ENCODE measurements around the gene MMS19.
"Not testable (repeated sequence)": the region's sequence is repeated elsewhere in the genome, so short reads cannot be mapped to it uniquely, and the experiment has no call there.

MMS19 gene

GRCh38 chr10:97529685-97530465 lies 31.7 kb upstream of the MMS19 start:
- no peak for DNase-seq (ENCODE audit: low read depth in 3 of 3)

- not testable (repeated sequence) for DNase-seq (ENCODE audit: low read depth in 3 of 3)
Measured at GRCh38 chr10:97528876-97529275, 30.7 kb upstream of the MMS19 start.

- DNase-seq (ENCODE audit: low read depth in 3 of 3) = no peak
Measured at GRCh38 chr10:97525683-97526110, 27.5 kb upstream of the MMS19 start.

- no peak for DNase-seq (ENCODE audit: low read depth in 3 of 3)
Measured at GRCh38 chr10:97525086-97525485, 26.9 kb upstream of the MMS19 start.

GRCh38 chr10:97522937-97523336 lies 24.7 kb upstream of the MMS19 start:
- DNase-seq (ENCODE audit: low read depth in 3 of 3) = no peak

- DNase-seq (ENCODE audit: low read depth in 3 of 3) = no peak
Measured at GRCh38 chr10:97522071-97522470, 23.8 kb upstream of the MMS19 start.

GRCh38 chr10:97520978-97521761 lies 22.9 kb upstream of the MMS19 start:
- DNase-seq (ENCODE audit: low read depth in 3 of 3) = no peak

GRCh38 chr10:97520520-97520919 lies 22.3 kb upstream of the MMS19 start:
- DNase-seq (ENCODE audit: low read depth in 3 of 3) = no peak

- DNase-seq (ENCODE audit: low read depth in 3 of 3) = no peak
Measured at GRCh38 chr10:97519342-97519741, 21.1 kb upstream of the MMS19 start.

GRCh38 chr10:97518301-97519043 lies 20.2 kb upstream of the MMS19 start:
- DNase-seq (ENCODE audit: low read depth in 3 of 3) = no peak

GRCh38 chr10:97517778-97518300 lies 19.6 kb upstream of the MMS19 start:
- no peak for DNase-seq (ENCODE audit: low read depth in 3 of 3)

GRCh38 chr10:97517096-97517750 lies 19.0 kb upstream of the MMS19 start:
- no peak for DNase-seq (ENCODE audit: low read depth in 3 of 3)

GRCh38 chr10:97515271-97515978 lies 17.2 kb upstream of the MMS19 start:
- no peak for DNase-seq (ENCODE audit: low read depth in 3 of 3)

- no peak for DNase-seq (ENCODE audit: low read depth in 3 of 3)
Measured at GRCh38 chr10:97514344-97514743, 16.1 kb upstream of the MMS19 start.

- DNase-seq (ENCODE audit: low read depth in 3 of 3) = no peak
Measured at GRCh38 chr10:97512993-97513392, 14.8 kb upstream of the MMS19 start.

- no peak for DNase-seq (ENCODE audit: low read depth in 3 of 3)
Measured at GRCh38 chr10:97511711-97512440, 13.7 kb upstream of the MMS19 start.

- no peak for DNase-seq (ENCODE audit: low read depth in 3 of 3)
Measured at GRCh38 chr10:97510686-97511085, 12.5 kb upstream of the MMS19 start.

GRCh38 chr10:97509120-97509680 lies 11.0 kb upstream of the MMS19 start:
- DNase-seq (ENCODE audit: low read depth in 3 of 3) = no peak

- DNase-seq (ENCODE audit: low read depth in 3 of 3) = no peak
Measured at GRCh38 chr10:97508342-97508741, 10.1 kb upstream of the MMS19 start.

All from stimulated activated CD4-positive, alpha-beta T cell treated with anti-CD3 and anti-CD28 coated beads, TNF-alpha, amount 100 ng/mL, for 24 hours (primary cell).